ENCODE results near the gene TRIM33. TPM values are rescaled to one million over a fixed set of nuclear protein-coding genes. Genes with fewer than 3 reads are reported as not detected.

Gene TRIM33
- total and polyA plus RNA-seq, 2 of the 13 experiments (the other 11 are each of a cell fraction or from before 2014, with no cell fraction given): 35.5 to 42.2 TPM

- Histone ChIP-seq H3K9ac (ENCODE audit: insufficient read depth, low read depth, low read length) (no peak overlapping the region), H3K27ac (ENCODE audit: extremely low read length, insufficient read depth, low read length) (no peak overlapping the region), H3K9me3 (ENCODE audit: low read length) (no peaks in the 10 kb centered on the region), H3K4me1 (ENCODE audit: insufficient read depth, low read length) (peaks cover 23% of the 10 kb centered on the region), H3K27me3 (ENCODE audit: control insufficient read depth in 1 of 2, insufficient read depth in 2 of 2, low read length in 2 of 2) (peaks cover 6 to 50% of the 10 kb centered on the region in 2 experiments; a peak in 4 of 5 replicates), H2AFZ (ENCODE audit: low read length) (no peak overlapping the region), H3K79me2 (ENCODE audit: insufficient read depth, low read length) (no peaks in the 10 kb centered on the region), H4K20me1 (ENCODE audit: insufficient read depth, low read length) (no peaks in the 10 kb centered on the region), H3K4me3 (replicated peaks in 1 of 3; ENCODE audit: insufficient read depth in 1 of 3, low read depth in 2 of 3, low read length in 3 of 3) (no peak overlapping the region), H3K36me3 (replicated peaks in 1 of 2; ENCODE audit: control insufficient read depth in 1 of 2, insufficient read depth in 2 of 2, low read length in 2 of 2) (no peaks in the 10 kb centered on the region), H3K4me2 (ENCODE audit: low read depth, low read length) (no peak overlapping the region)
- FAIRE-seq: no peak
- ChIA-PET CTCF (ENCODE audit: low intra/inter-chr PET ratio, low total read pairs) (interaction anchor here (1.5 to 2.9 kb wide), 3 partner anchors 211 to 368 kb away, joined by 11 to 15 read pairs (median 12); partner anchors contain the start of genes DENND2C and OLFML3), POLR2A (no interaction called here)
- no TSS peak for BruUV-seq (replicated peaks)
- in situ Hi-C loops (cut with HindIII; ENCODE audit: extremely low pct_ligation_motif_present, low pct_unique_long_range_greater_than_20kb) (loop anchor here (5.0 kb wide), 1 partner anchor 210 kb away; no protein-coding TSS in a partner anchor), intact Hi-C loops (cut with micrococcal nuclease; ENCODE audit: unreplicated experiment) (loop anchor here (2.0 kb wide), 2 partner anchors 211 to 323 kb away; partner anchors contain the start of gene DENND2C)
- WGBS (ENCODE audit: low lambda C conversion rate): 47% methylated on average over 6 of the region's 9 CpGs
- no peak for DNase-seq (ENCODE audit: low spot score)
- ATAC-seq: no peak
- TF ChIP-seq ZBTB2 (CRISPR knock-in tag; IDR thresholded peaks at IDR 0.05; ENCODE audit: low read depth) (no peak), ZNF383 (CRISPR knock-in tag; IDR thresholded peaks at IDR 0.05; ENCODE audit: borderline replicate concordance) (no peak), ZNF10 (CRISPR knock-in tag; IDR thresholded peaks at IDR 0.05; ENCODE audit: borderline replicate concordance, low read depth) (no peak), NCOA5 (CRISPR knock-in tag; IDR thresholded peaks at IDR 0.05) (no peak), ZNF674 (CRISPR knock-in tag; IDR thresholded peaks at IDR 0.05; ENCODE audit: low read depth) (no peak), ONECUT2 (CRISPR knock-in tag; IDR thresholded peaks at IDR 0.05) (no peak), AHDC1 (CRISPR knock-in tag; IDR thresholded peaks at IDR 0.05; ENCODE audit: borderline replicate concordance) (no peak), ZFP1 (CRISPR knock-in tag; IDR thresholded peaks at IDR 0.05) (no peak), ZNF775 (CRISPR knock-in tag; IDR thresholded peaks at IDR 0.05; ENCODE audit: borderline replicate concordance) (no peak), JUN (CRISPR knock-in tag; IDR thresholded peaks at IDR 0.05) (no peak), MIER3 (CRISPR knock-in tag; IDR thresholded peaks at IDR 0.05; ENCODE audit: borderline replicate concordance) (no peak), ZNF232 (CRISPR knock-in tag; IDR thresholded peaks at IDR 0.05; ENCODE audit: borderline replicate concordance) (no peak), HDAC2 (CRISPR knock-in tag; IDR thresholded peaks at IDR 0.05) (no peak), JUND (CRISPR knock-in tag; IDR thresholded peaks at IDR 0.05) (no peak)
- TF ChIP-seq, protein P1, sequence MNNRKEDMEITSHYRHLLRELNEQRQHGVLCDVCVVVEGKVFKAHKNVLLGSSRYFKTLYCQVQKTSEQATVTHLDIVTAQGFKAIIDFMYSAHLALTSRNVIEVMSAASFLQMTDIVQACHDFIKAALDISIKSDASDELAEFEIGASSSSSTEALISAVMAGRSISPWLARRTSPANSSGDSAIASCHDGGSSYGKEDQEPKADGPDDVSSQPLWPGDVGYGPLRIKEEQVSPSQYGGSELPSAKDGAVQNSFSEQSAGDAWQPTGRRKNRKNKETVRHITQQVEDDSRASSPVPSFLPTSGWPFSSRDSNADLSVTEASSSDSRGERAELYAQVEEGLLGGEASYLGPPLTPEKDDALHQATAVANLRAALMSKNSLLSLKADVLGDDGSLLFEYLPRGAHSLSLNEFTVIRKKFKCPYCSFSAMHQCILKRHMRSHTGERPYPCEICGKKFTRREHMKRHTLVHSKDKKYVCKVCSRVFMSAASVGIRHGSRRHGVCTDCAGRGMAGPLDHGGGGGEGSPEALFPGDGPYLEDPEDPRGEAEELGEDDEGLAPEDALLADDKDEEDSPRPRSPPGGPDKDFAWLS (CRISPR knock-in tag; IDR thresholded peaks at IDR 0.05; ENCODE audit: borderline replicate concordance): no peak
Observed at GRCh38 chr1:114347431-114348209, 163.4 kb downstream of the TRIM33 start.
